SH-SY5Y (cell line): ENCODE measurements around the gene FMN2.

Experiments used
- GATA2 ChIP-seq: IDR thresholded peaks from 2 replicates; pipeline ENCODE4 v1.6.1; 2011; ENCODE audit warnings: mild to moderate bottlenecking, low read depth, low read length
- GATA3 ChIP-seq: IDR thresholded peaks from 2 replicates; pipeline ENCODE4 v1.6.1; 2011; ENCODE audit warnings: low read depth, mild to moderate bottlenecking, low read length, moderate library complexity

DNA sequence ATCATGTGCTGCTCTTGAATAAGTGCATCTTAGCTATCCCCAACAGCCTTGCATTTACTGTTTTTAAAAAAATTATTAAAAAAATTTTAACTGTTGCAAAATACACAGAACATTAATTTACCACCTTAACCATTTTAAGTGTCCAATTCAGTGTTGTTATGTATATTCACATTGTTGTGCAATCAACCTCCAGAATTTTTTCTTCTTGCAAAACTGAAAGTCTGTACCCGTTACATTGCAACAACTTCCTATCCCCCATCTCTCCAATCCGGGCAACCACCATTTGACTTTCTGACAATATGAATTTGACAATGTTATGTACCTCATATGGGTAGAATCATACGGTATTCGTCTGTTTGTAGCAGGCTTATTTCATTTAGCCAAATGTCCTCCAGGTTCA is 83.1 kb downstream of the FMN2 start:
- TF ChIP-seq GATA2 (no peak), GATA3 (no peak)
